ENCODE measurements around the gene SMIM29.
A peak's percentile ranks its signal among the peaks of the same experiment; 100 is the strongest.

SMIM29 gene

GRCh38 chr6:34196833-34197195 is 52.0 kb downstream of the SMIM29 start:
- H3K27me3 ChIP-seq (ENCODE audit: control insufficient read depth, insufficient read depth, low read length), result peaks cover 8% of the 10 kb centered on the region; the same call in 1 of the 2 replicates
- peak overlapping the region; percentile 54 for H3K9ac ChIP-seq (ENCODE audit: low read length)
- peak overlapping the region; percentile 47 for H3K4me3 ChIP-seq (ENCODE audit: low read depth, low read length)

More at GRCh38 chr6:34196833-34197195, 52.0 kb downstream of the SMIM29 start:
- Histone ChIP-seq H3K4me1 (ENCODE audit: control insufficient read depth, insufficient read depth, low read length) (peaks cover 14% of the 10 kb centered on the region), H3K27ac (ENCODE audit: low read depth, low read length) (no peak overlapping the region), H3K36me3 (ENCODE audit: control insufficient read depth, insufficient read depth, low read length) (no peaks in the 10 kb centered on the region), H3K9me3 (ENCODE audit: control insufficient read depth, insufficient read depth, low read depth, low read length) (no peaks in the 10 kb centered on the region)
